Measurements from ENCODE around the gene ACSBG1. TPM values are rescaled to one million over a fixed set of nuclear protein-coding genes. Genes with fewer than 3 reads are reported as not detected.

The ACSBG1 gene
- total RNA-seq, 1 experiment from 2014 or later, result 1.2 TPM

DNA sequence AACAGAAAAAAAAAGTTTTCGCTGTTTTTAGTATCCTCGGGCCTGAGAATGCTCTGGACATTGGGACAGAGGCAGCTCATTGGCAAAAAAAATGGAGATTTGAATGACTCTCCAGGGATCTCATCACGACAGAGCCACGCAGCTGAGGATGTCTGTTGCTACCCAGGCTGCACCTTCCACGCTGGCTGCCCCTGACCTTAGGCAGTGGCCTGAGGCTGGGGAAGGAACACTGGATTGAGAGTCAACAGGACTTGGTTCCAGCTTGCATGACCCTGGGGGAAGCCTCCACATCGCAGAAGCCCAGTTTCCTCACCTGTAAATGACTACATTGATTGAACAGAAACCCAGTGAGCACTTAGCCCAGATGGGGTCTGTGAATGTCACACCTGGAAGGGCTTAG lies 8.7 kb upstream of the ACSBG1 start:
- TF ChIP-seq EZH2 (IDR thresholded peaks at IDR 0.05; ENCODE audit: low read depth), result no peak
- TF ChIP-seq, protein P1, sequence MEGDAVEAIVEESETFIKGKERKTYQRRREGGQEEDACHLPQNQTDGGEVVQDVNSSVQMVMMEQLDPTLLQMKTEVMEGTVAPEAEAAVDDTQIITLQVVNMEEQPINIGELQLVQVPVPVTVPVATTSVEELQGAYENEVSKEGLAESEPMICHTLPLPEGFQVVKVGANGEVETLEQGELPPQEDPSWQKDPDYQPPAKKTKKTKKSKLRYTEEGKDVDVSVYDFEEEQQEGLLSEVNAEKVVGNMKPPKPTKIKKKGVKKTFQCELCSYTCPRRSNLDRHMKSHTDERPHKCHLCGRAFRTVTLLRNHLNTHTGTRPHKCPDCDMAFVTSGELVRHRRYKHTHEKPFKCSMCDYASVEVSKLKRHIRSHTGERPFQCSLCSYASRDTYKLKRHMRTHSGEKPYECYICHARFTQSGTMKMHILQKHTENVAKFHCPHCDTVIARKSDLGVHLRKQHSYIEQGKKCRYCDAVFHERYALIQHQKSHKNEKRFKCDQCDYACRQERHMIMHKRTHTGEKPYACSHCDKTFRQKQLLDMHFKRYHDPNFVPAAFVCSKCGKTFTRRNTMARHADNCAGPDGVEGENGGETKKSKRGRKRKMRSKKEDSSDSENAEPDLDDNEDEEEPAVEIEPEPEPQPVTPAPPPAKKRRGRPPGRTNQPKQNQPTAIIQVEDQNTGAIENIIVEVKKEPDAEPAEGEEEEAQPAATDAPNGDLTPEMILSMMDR (conservative IDR thresholded peaks at IDR 0.05), result no peak
- H3K4me2 ChIP-seq, result no peak overlapping the region
- H3F3A ChIP-seq (ENCODE audit: insufficient read depth, low read depth), result no peaks in the 10 kb centered on the region
- ChIA-PET POLR2A (ENCODE audit: unreplicated experiment) (no interaction called here), CTCF (interaction anchor here (0.7 to 1.0 kb wide), 4 partner anchors 12 to 338 kb away, joined by 3 to 8 read pairs (median 3); no protein-coding TSS in a partner anchor)
- no peak for DNase-seq
- no peaks in the 10 kb centered on the region for H3K79me2 ChIP-seq (ENCODE audit: low read depth)
- H3K27ac ChIP-seq, result no peak overlapping the region
- no peak overlapping the region for H2AFZ ChIP-seq
- intact Hi-C loops (cut with micrococcal nuclease; ENCODE audit: unreplicated experiment), result loop anchor here (10.0 kb wide), 1 partner anchor 182 kb away; no protein-coding TSS in a partner anchor
- H3K9me2 ChIP-seq (ENCODE audit: insufficient read depth), result no peaks in the 10 kb centered on the region
- H3K4me3 ChIP-seq, result no peak overlapping the region
- BruUV-seq (replicated peaks), result no TSS peak
- H3K36me3 ChIP-seq (ENCODE audit: low read depth), result no peaks in the 10 kb centered on the region
- H4K20me1 ChIP-seq (ENCODE audit: insufficient read depth), result no peaks in the 10 kb centered on the region
- H3K27me3 ChIP-seq (ENCODE audit: insufficient read depth, low read depth), result no peaks in the 10 kb centered on the region
- no peaks in the 10 kb centered on the region for H3K9me3 ChIP-seq (ENCODE audit: insufficient read depth, low read depth)
- H3K4me1 ChIP-seq (replicated peaks; ENCODE audit: insufficient read depth), result 0 out of 2 replicates have a peak, but pooled peaks cover 3% of the 10 kb centered on the region

DNA sequence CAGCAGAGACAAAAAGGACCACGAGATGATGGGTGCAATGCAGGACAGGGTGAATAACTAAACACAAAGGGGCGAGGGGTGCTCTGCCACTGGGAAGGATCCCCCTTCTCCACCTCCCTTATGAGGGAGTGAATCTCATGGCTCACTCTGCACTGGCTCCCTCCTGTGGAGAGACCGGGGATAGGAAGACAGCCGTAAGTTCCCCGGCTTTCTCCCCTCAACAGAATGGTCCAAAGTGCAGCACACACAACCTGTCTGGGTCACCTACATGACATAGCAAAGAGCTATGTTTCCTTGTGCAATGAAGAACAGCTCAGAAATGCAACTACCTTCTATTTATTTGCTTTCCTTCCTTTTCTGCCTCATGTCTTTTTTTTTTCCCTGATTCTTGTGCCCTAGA lies 7.8 kb upstream of the ACSBG1 start:
- H3K4me1 ChIP-seq (replicated peaks; ENCODE audit: insufficient read depth), result 0 out of 2 replicates have a peak, but pooled peaks cover 3% of the 10 kb centered on the region
- no peak overlapping the region for H3K27ac ChIP-seq
- no peak overlapping the region for H2AFZ ChIP-seq
- H3K36me3 ChIP-seq (ENCODE audit: low read depth), result no peaks in the 10 kb centered on the region
- H3K9me2 ChIP-seq (ENCODE audit: insufficient read depth), result no peaks in the 10 kb centered on the region
- intact Hi-C loops (cut with micrococcal nuclease; ENCODE audit: unreplicated experiment), result loop anchor here (10.0 kb wide), 1 partner anchor 183 kb away; no protein-coding TSS in a partner anchor
- no peaks in the 10 kb centered on the region for H3F3A ChIP-seq (ENCODE audit: insufficient read depth, low read depth)
- no peak overlapping the region for H3K4me2 ChIP-seq
- no peaks in the 10 kb centered on the region for H3K9me3 ChIP-seq (ENCODE audit: insufficient read depth, low read depth)
- no peak for DNase-seq
- no TSS peak for BruUV-seq (replicated peaks)
- CTCF ChIA-PET, result interaction anchor here (0.7 to 4.0 kb wide), 3 partner anchors 46 to 337 kb away, joined by 3 to 17 read pairs (median 3); no protein-coding TSS in a partner anchor
- H4K20me1 ChIP-seq (ENCODE audit: insufficient read depth), result no peaks in the 10 kb centered on the region
- POLR2A ChIA-PET (ENCODE audit: unreplicated experiment), result interaction anchor here (0.7 kb wide), 1 partner anchor 34 kb away, joined by 10 read pairs; no protein-coding TSS in a partner anchor
- no peak overlapping the region for H3K4me3 ChIP-seq
- TF ChIP-seq, protein P1 (conservative IDR thresholded peaks at IDR 0.05), result peak; percentile 46; the same call in 1 of the 2 replicates
- TF ChIP-seq EZH2 (IDR thresholded peaks at IDR 0.05; ENCODE audit: low read depth), result no peak
- no peaks in the 10 kb centered on the region for H3K27me3 ChIP-seq (ENCODE audit: insufficient read depth, low read depth)
- H3K79me2 ChIP-seq (ENCODE audit: low read depth), result no peaks in the 10 kb centered on the region

DNA sequence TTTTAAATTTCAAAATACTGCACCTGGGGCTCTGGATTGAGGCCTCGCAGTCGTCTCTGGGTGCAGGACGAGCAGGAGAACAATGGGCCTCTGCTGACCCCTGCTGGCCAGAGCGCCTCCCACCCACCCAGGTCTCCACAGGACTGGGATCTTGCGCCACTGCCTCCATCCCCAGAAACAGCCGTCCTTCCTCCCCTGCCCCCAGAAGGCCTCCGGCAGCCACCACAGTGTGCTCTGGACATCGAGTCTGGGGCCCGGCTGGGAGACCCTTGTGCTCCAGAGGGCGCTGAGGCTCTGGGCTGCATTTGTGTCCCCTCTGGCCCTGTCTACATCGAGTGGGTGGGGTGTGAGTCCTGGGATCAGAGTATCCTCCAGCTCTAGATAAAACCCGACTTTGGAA lies 6.7 kb upstream of the ACSBG1 start:
- no peaks in the 10 kb centered on the region for H3K36me3 ChIP-seq (ENCODE audit: low read depth)
- no peaks in the 10 kb centered on the region for H3K27me3 ChIP-seq (ENCODE audit: insufficient read depth, low read depth)
- no peaks in the 10 kb centered on the region for H3K9me3 ChIP-seq (ENCODE audit: insufficient read depth, low read depth)
- H3K9me2 ChIP-seq (ENCODE audit: insufficient read depth), result no peaks in the 10 kb centered on the region
- no peak for TF ChIP-seq EZH2 (IDR thresholded peaks at IDR 0.05; ENCODE audit: low read depth)
- TF ChIP-seq, protein P1 (conservative IDR thresholded peaks at IDR 0.05), result peak; percentile 85
- ChIA-PET POLR2A (ENCODE audit: unreplicated experiment) (interaction anchor here (0.6 kb wide), 1 partner anchor 216 kb away, joined by 6 read pairs; no protein-coding TSS in a partner anchor), CTCF (interaction anchor here (0.5 to 4.0 kb wide), 8 partner anchors 10 to 129 kb away, joined by 3 to 17 read pairs (median 3); no protein-coding TSS in a partner anchor)
- H3K4me1 ChIP-seq (replicated peaks; ENCODE audit: insufficient read depth), result 0 out of 2 replicates have a peak, but pooled peaks cover 3% of the 10 kb centered on the region
- H2AFZ ChIP-seq, result no peak overlapping the region
- intact Hi-C loops (cut with micrococcal nuclease; ENCODE audit: unreplicated experiment), result loop anchor here (1.0 to 10.0 kb wide), 7 partner anchors 46 to 282 kb away; partner anchors contain the start of gene CIB2
- BruUV-seq (replicated peaks), result no TSS peak
- no peak overlapping the region for H3K4me2 ChIP-seq
- H3K27ac ChIP-seq, result no peak overlapping the region
- no peaks in the 10 kb centered on the region for H4K20me1 ChIP-seq (ENCODE audit: insufficient read depth)
- no peaks in the 10 kb centered on the region for H3F3A ChIP-seq (ENCODE audit: insufficient read depth, low read depth)
- H3K79me2 ChIP-seq (ENCODE audit: low read depth), result no peaks in the 10 kb centered on the region
- H3K4me3 ChIP-seq, result no peak overlapping the region
- peak; percentile 43 to 86 for DNase-seq

Measured in PC-9 (cell line).